Endothelial cell of umbilical vein (primary cell): ENCODE data around the gene TM4SF18. TPM values are rescaled to one million over a fixed set of nuclear protein-coding genes. Genes with fewer than 3 reads are reported as not detected.

Experiments
- BruUV-seq: library from RNA; stranded (reverse); fragments of 400-500 nt; replicated peaks from 2 replicates; lab custom pipeline; 2021; lab: Mats Ljungman, UMichigan
- CTCF ChIA-PET: fragments of 300-600, 350-600 bp; sonication (Branson Sonifier 250); formaldehyde crosslinking; loops from one replicate; lab custom pipeline; 2021; ENCODE audit warnings: antibody characterized with exemption, inconsistent platforms; lab: Charles Lee
- POLR2A ChIA-PET: fragments of 300-600, 350-600 bp; sonication (Branson Sonifier 250); formaldehyde crosslinking; loops from one replicate; lab custom pipeline; 2021; ENCODE audit warnings: antibody characterized with exemption, inconsistent platforms; lab: Charles Lee
- DNase-seq: peaks from one replicate; pipeline ENCODE4 v3.0.0-alpha.2; 2011; ENCODE audit warnings: low read depth, low spot score
- FAIRE-seq: peaks from 2 replicates; lab custom pipeline; 2011; peaks lifted over from hg19 to GRCh38; lab: Jason Lieb, UNC
- H2AFZ ChIP-seq: 2 replicates; pipeline ENCODE4 v1.6.0; 2012; ENCODE audit warnings: low read depth, low read length, control low read depth, inconsistent platforms
- H3K27ac ChIP-seq: 2 replicates; pipeline ENCODE4 v1.5.1; 2011; ENCODE audit warnings: low read depth, mild to moderate bottlenecking, control low read depth, low read length, moderate library complexity; ENCODE audit not compliant: insufficient read depth
- H3K27me3 ChIP-seq, 2 experiments: 2 replicates each; pipeline versions ENCODE4 v1.6.0 to v1.6.1; 2011; ENCODE audit warnings: low read length in 2 of 2, mixed read lengths in 1 of 2; ENCODE audit not compliant: control insufficient read depth in 2 of 2, insufficient read depth in 2 of 2
- H3K36me3 ChIP-seq, 2 experiments: 2 replicates in 1 of 2; 3 replicates in 1 of 2; pipeline ENCODE4 v1.5.1; 2011; ENCODE audit warnings: low read length in 2 of 2, mild to moderate bottlenecking in 1 of 2, moderate library complexity in 1 of 2; ENCODE audit not compliant: control insufficient read depth in 2 of 2, insufficient read depth in 2 of 2; ENCODE audit errors: extremely low read depth in 1 of 2
- H3K4me1 ChIP-seq: 3 replicates; pipeline ENCODE4 v1.5.1; 2011; ENCODE audit warnings: mild to moderate bottlenecking, low read length; ENCODE audit not compliant: control insufficient read depth, insufficient read depth; ENCODE audit errors: extremely low read depth
- H3K4me2 ChIP-seq: 2 replicates; pipeline ENCODE4 v1.6.1; 2011; ENCODE audit warnings: low read length, control low read depth, mixed read lengths; ENCODE audit not compliant: insufficient read depth
- H3K4me3 ChIP-seq, 3 experiments: fragments of 200-600 bp in 1 of 3; sonication (generic), shearing (Covaris generic) in 1 of 3; replicated peaks in 1 of 3; 2 replicates each; pipeline ENCODE4 v1.5.1; 2011 to 2016; ENCODE audit warnings: control low read depth in 3 of 3, low read length in 3 of 3, mild to moderate bottlenecking in 2 of 3, inconsistent platforms in 1 of 3, low read depth in 1 of 3, moderate library complexity in 1 of 3; ENCODE audit not compliant: insufficient read depth in 1 of 3
- H3K79me2 ChIP-seq: 2 replicates; pipeline ENCODE4 v1.6.0; 2012; ENCODE audit warnings: low read length, inconsistent platforms; ENCODE audit not compliant: control insufficient read depth, insufficient read depth
- H3K9ac ChIP-seq: replicated peaks from 2 replicates; pipeline ENCODE3; 2011; ENCODE audit warnings: low read length, control low read depth; ENCODE audit not compliant: insufficient read depth; ENCODE audit errors: extremely low read depth
- H3K9me1 ChIP-seq: replicated peaks from 3 replicates; pipeline ENCODE4 v1.6.0; 2011; ENCODE audit warnings: mild to moderate bottlenecking, low read length; ENCODE audit not compliant: control insufficient read depth, insufficient read depth; ENCODE audit errors: extremely low read depth
- H3K9me3 ChIP-seq: replicated peaks from 2 replicates; pipeline ENCODE4 v1.5.1; 2012; ENCODE audit warnings: low read length, inconsistent platforms; ENCODE audit not compliant: control insufficient read depth, insufficient read depth
- H4K20me1 ChIP-seq: replicated peaks from 2 replicates; pipeline ENCODE3; 2011; ENCODE audit warnings: mild to moderate bottlenecking, low read length; ENCODE audit not compliant: control insufficient read depth, insufficient read depth; ENCODE audit errors: extremely low read depth
- CTCF ChIP-seq, 2 donors: IDR thresholded peaks; 1 replicate in 1 of 2; 2 replicates in 1 of 2; pipeline ENCODE4 v1.5.1; 2011; ENCODE audit warnings: low read length in 2 of 2, mild to moderate bottlenecking in 2 of 2, moderate library complexity in 2 of 2, control low read depth in 1 of 2, inconsistent platforms in 1 of 2, low read depth in 1 of 2; ENCODE audit not compliant: insufficient read depth in 1 of 2; ENCODE audit errors: extremely low read depth in 1 of 2
- EZH2 ChIP-seq: IDR thresholded peaks from 2 replicates; pipeline ENCODE4 v1.6.1; 2012; ENCODE audit warnings: borderline replicate concordance, low read depth, mild to moderate bottlenecking, moderate library complexity, low read length, inconsistent platforms; ENCODE audit not compliant: severe bottlenecking
- FOS ChIP-seq: IDR thresholded peaks from 2 replicates; pipeline ENCODE4 v1.6.1; 2011; ENCODE audit warnings: mild to moderate bottlenecking, low read length, moderate library complexity, borderline replicate concordance; ENCODE audit not compliant: insufficient read depth
- GATA2 ChIP-seq: IDR thresholded peaks from 2 replicates; pipeline ENCODE4 v1.7.0; 2011; ENCODE audit warnings: low read depth, mild to moderate bottlenecking, moderate library complexity, mixed read lengths, low read length; ENCODE audit not compliant: insufficient read length, insufficient read depth
- JUN ChIP-seq: IDR thresholded peaks from 2 replicates; pipeline ENCODE4 v1.6.1; 2011; ENCODE audit warnings: borderline replicate concordance, low read depth; ENCODE audit not compliant: insufficient read length, insufficient read depth
- MAX ChIP-seq: IDR thresholded peaks from 2 replicates; pipeline ENCODE4 v1.6.1; 2011; ENCODE audit not compliant: insufficient read depth, insufficient read length
- MYC ChIP-seq: IDR thresholded peaks from one replicate; pipeline ENCODE4 v1.6.1; 2011; ENCODE audit warnings: mild to moderate bottlenecking, low read depth, low read length
- POLR2A ChIP-seq: IDR thresholded peaks from 2 replicates; pipeline ENCODE4 v1.6.1; 2012; ENCODE audit warnings: low read depth, mild to moderate bottlenecking, control low read depth, low read length
- POLR2AphosphoS5 ChIP-seq: IDR thresholded peaks from 2 replicates; pipeline ENCODE4 v1.6.1; 2012; ENCODE audit warnings: low read depth, mild to moderate bottlenecking, control low read depth, low read length, moderate library complexity; ENCODE audit not compliant: insufficient read depth
- dilution Hi-C: fragments of 300-500 bp; cut with MboI; formaldehyde crosslinking; loops from one replicate; pipeline ENCODE4 v1.15.0; 2019; ENCODE audit warnings: low sequenced_read_pairs; ENCODE audit not compliant: extremely low pct_ligation_motif_present
- intact Hi-C: fragments of 100-400 bp; cut with micrococcal nuclease; formaldehyde crosslinking; loops from one replicate; pipeline ENCODE4 v1.10.0; 2022
- polyA plus RNA-seq, 4 experiments: library from polyadenylated mRNA; depleted of rRNA in 3 of 4; stranded (reverse) in 3 of 4; unstranded in 1 of 4; fragments of >200 nt; gene quantifications; 2 replicates each; pipeline versions ENCODE4 v1.2.1 to v1.2.3, GENCODE V29; 2011 to 2012; ENCODE audit warnings: missing spikeins in 1 of 4
- total RNA-seq: library from RNA; stranded (reverse); gene quantifications from 2 replicates; pipeline ENCODE4 v1.2.3, GENCODE V29; 2021

Gene TM4SF18
- total and polyA plus RNA-seq, 2 donors (not counting 3 experiments of a cell fraction or from before 2014, with no cell fraction given): 158 to 163 TPM

- no peaks in the 10 kb centered on the region for H4K20me1 ChIP-seq
- dilution Hi-C loops: no loop called here
- no TSS peak for BruUV-seq
Measured at GRCh38 chr3:149330609-149331331, 2.7 kb downstream of the TM4SF18 start.

More at GRCh38 chr3:149330609-149331331, 2.7 kb downstream of the TM4SF18 start:
- TF ChIP-seq MYC: no peak
- no peak for TF ChIP-seq FOS
- no peak for TF ChIP-seq JUN
- TF ChIP-seq CTCF (IDR thresholded peaks at IDR 0.05; ENCODE audit: extremely low read depth in 1 of 2, insufficient read depth in 1 of 2, low read depth in 1 of 2, low read length in 2 of 2): no peak
- no peak for TF ChIP-seq GATA2
- no peak for TF ChIP-seq POLR2A
- no peak for TF ChIP-seq EZH2
- no peak for TF ChIP-seq POLR2AphosphoS5
- no peak for TF ChIP-seq MAX
- intact Hi-C loops: loop anchor here (5.0 kb wide), 1 partner anchor 38 kb away; no protein-coding TSS in a partner anchor
- Histone ChIP-seq H3K4me3 (peak overlapping the region in 1 of 3 experiments; percentile 92), H3K27ac (peak overlapping the region; percentile 92), H3K79me2 (peaks cover 8% of the 10 kb centered on the region), H3K36me3 (peaks cover 4 to 6% of the 10 kb centered on the region in 2 experiments), H3K4me2 (peak overlapping the region; percentile 79), H3K4me1 (peaks cover 54% of the 10 kb centered on the region), H2AFZ (no peak overlapping the region), H3K9me3 (no peaks in the 10 kb centered on the region), H3K9me1 (no peaks in the 10 kb centered on the region), H3K9ac (peak overlapping the region; percentile 97), H3K27me3 (no peaks in the 10 kb centered on the region)
- POLR2A ChIA-PET: interaction anchor here (2.5 to 3.3 kb wide), 3 partner anchors 10 to 47 kb away, joined by 12 to 28 read pairs (median 18); partner anchors contain the start of gene TM4SF1
- no peak for FAIRE-seq
- CTCF ChIA-PET: interaction anchor here (1.1 to 5.2 kb wide), 10 partner anchors 8 to 211 kb away, joined by 3 to 61 read pairs (median 5); no protein-coding TSS in a partner anchor
- no peak for DNase-seq
